IPS-20b (cell line): ENCODE results near the gene LAMB2.

Experiments
- H3K27ac ChIP-seq: one replicate; pipeline ENCODE4 v1.5.1; 2013; ENCODE audit warnings: low read length
- H3K27me3 ChIP-seq: 2 replicates; pipeline ENCODE4 v1.6.1; 2013; ENCODE audit warnings: mild to moderate bottlenecking, low read length, inconsistent platforms; ENCODE audit not compliant: insufficient read depth
- H3K36me3 ChIP-seq: 2 replicates; pipeline ENCODE4 v1.6.1; 2013; ENCODE audit warnings: low read depth, mild to moderate bottlenecking, inconsistent platforms, low read length, moderate library complexity; ENCODE audit not compliant: insufficient read depth
- H3K4me1 ChIP-seq: 2 replicates; pipeline ENCODE4 v1.6.1; 2013; ENCODE audit warnings: mild to moderate bottlenecking, control low read depth, inconsistent platforms, low read length, moderate library complexity; ENCODE audit not compliant: insufficient read depth
- H3K4me3 ChIP-seq: 2 replicates; pipeline ENCODE4 v1.5.1; 2013; ENCODE audit warnings: mild to moderate bottlenecking, low read length, inconsistent platforms
- H3K9ac ChIP-seq: 2 replicates; pipeline ENCODE4 v1.6.1; 2013; ENCODE audit warnings: low read depth, mild to moderate bottlenecking, inconsistent platforms, low read length, moderate library complexity
- H3K9me3 ChIP-seq: 2 replicates; pipeline ENCODE4 v1.6.1; 2013; ENCODE audit warnings: mild to moderate bottlenecking, low read depth, low read length, inconsistent platforms; ENCODE audit not compliant: insufficient read depth

LAMB2 gene

GRCh38 chr3:49171119-49171774 is 38.4 kb upstream of the LAMB2 start, which contains the start of gene KLHDC8B:
Gene KLHDC8B, plus strand, starts transcription at chr3:49171598. Its CDS starts 1,172 bp downstream, at chr3:49172770.
- H3K9ac ChIP-seq: peak within 1 kb of the TSS; percentile 78; the same call in 1 of the 2 replicates
- peaks cover 6% of the 10 kb centered on the region; the same call in 1 of the 2 replicates for H3K36me3 ChIP-seq
- H3K27ac ChIP-seq: no peak within 1 kb of the TSS
- peak within 1 kb of the TSS; percentile 80 for H3K4me3 ChIP-seq
- peaks cover 5% of the 10 kb centered on the region; the same call in 1 of the 2 replicates for H3K27me3 ChIP-seq
- no peaks in the 10 kb centered on the region for H3K9me3 ChIP-seq
- H3K4me1 ChIP-seq: peaks cover 15% of the 10 kb centered on the region

- H3K9ac ChIP-seq: no peak overlapping the region; the same call in 1 of the 2 replicates
- H3K4me3 ChIP-seq: peak overlapping the region; percentile 80; the same call in 1 of the 2 replicates
- no peaks in the 10 kb centered on the region for H3K9me3 ChIP-seq
- peaks cover under 1% of the 10 kb centered on the region; the same call in 1 of the 2 replicates for H3K36me3 ChIP-seq
- peaks cover 15% of the 10 kb centered on the region for H3K4me1 ChIP-seq
- H3K27ac ChIP-seq: no peak overlapping the region
- peaks cover 5% of the 10 kb centered on the region; the same call in 1 of the 2 replicates for H3K27me3 ChIP-seq
Measured at GRCh38 chr3:49170744-49171118, 37.9 kb upstream of the LAMB2 start.

GRCh38 chr3:49166752-49167556 is 34.1 kb upstream of the LAMB2 start:
- Histone ChIP-seq H3K4me3 (peak overlapping the region; percentile 96), H3K36me3 (peaks cover 24% of the 10 kb centered on the region), H3K27ac (no peak overlapping the region), H3K9ac (peak overlapping the region; percentile 96; the same call in 1 of the 2 replicates), H3K27me3 (peaks cover 5% of the 10 kb centered on the region; the same call in 1 of the 2 replicates), H3K9me3 (no peaks in the 10 kb centered on the region), H3K4me1 (peaks cover 4% of the 10 kb centered on the region)

GRCh38 chr3:49165771-49166751 is 33.2 kb upstream of the LAMB2 start, which contains the start of gene CCDC71:
Gene CCDC71, minus strand, starts transcription at chr3:49166331. Its CDS starts 2,123 bp downstream, at chr3:49164208.
- peaks cover 31% of the 10 kb centered on the region for H3K36me3 ChIP-seq

GRCh38 chr3:49164983-49165720 is 32.3 kb upstream of the LAMB2 start:
- H3K27me3 ChIP-seq: peaks cover 5% of the 10 kb centered on the region; the same call in 1 of the 2 replicates
- peak overlapping the region; percentile 15 for H3K27ac ChIP-seq
- H3K4me3 ChIP-seq: peak overlapping the region; percentile 96
- peaks cover 31% of the 10 kb centered on the region for H3K36me3 ChIP-seq
- H3K9me3 ChIP-seq: no peaks in the 10 kb centered on the region
- H3K9ac ChIP-seq: peak overlapping the region; percentile 96
- peaks cover 4% of the 10 kb centered on the region for H3K4me1 ChIP-seq

More at GRCh38 chr3:49165771-49166751, 33.2 kb upstream of the LAMB2 start, which contains the start of gene CCDC71:
- peak within 1 kb of the TSS; percentile 96 for H3K9ac ChIP-seq
- peaks cover 4% of the 10 kb centered on the region for H3K4me1 ChIP-seq
- no peaks in the 10 kb centered on the region for H3K9me3 ChIP-seq
- peaks cover 5% of the 10 kb centered on the region; the same call in 1 of the 2 replicates for H3K27me3 ChIP-seq
- peak within 1 kb of the TSS; percentile 15 for H3K27ac ChIP-seq
- peak within 1 kb of the TSS; percentile 96 for H3K4me3 ChIP-seq

GRCh38 chr3:49163609-49164008 is 30.8 kb upstream of the LAMB2 start:
- Histone ChIP-seq H3K27me3 (peaks cover 5% of the 10 kb centered on the region; the same call in 1 of the 2 replicates), H3K4me3 (no peak overlapping the region), H3K4me1 (peaks cover 4% of the 10 kb centered on the region), H3K9ac (no peak overlapping the region), H3K27ac (no peak overlapping the region), H3K9me3 (no peaks in the 10 kb centered on the region), H3K36me3 (peaks cover 31% of the 10 kb centered on the region)

- no peak overlapping the region for H3K27ac ChIP-seq
- H3K27me3 ChIP-seq: peaks cover 2% of the 10 kb centered on the region; the same call in 1 of the 2 replicates
- H3K4me1 ChIP-seq: peaks cover 5% of the 10 kb centered on the region
- no peaks in the 10 kb centered on the region for H3K9me3 ChIP-seq
- H3K36me3 ChIP-seq: peaks cover 31% of the 10 kb centered on the region
- H3K9ac ChIP-seq: no peak overlapping the region
- no peak overlapping the region for H3K4me3 ChIP-seq
Measured at GRCh38 chr3:49162751-49163419, 30.0 kb upstream of the LAMB2 start.

- Histone ChIP-seq H3K4me1 (peaks cover 7% of the 10 kb centered on the region), H3K9ac (no peak overlapping the region), H3K36me3 (peaks cover 31% of the 10 kb centered on the region), H3K9me3 (no peaks in the 10 kb centered on the region), H3K4me3 (no peak overlapping the region), H3K27ac (no peak overlapping the region), H3K27me3 (no peaks in the 10 kb centered on the region)
Measured at GRCh38 chr3:49161808-49162530, 29.1 kb upstream of the LAMB2 start.

- Histone ChIP-seq H3K9ac (no peak overlapping the region), H3K9me3 (no peaks in the 10 kb centered on the region), H3K4me1 (peaks cover 3% of the 10 kb centered on the region; the same call in 1 of the 2 replicates), H3K4me3 (no peak overlapping the region), H3K27me3 (no peaks in the 10 kb centered on the region), H3K27ac (no peak overlapping the region), H3K36me3 (peaks cover 31% of the 10 kb centered on the region)
Measured at GRCh38 chr3:49161197-49161596, 28.3 kb upstream of the LAMB2 start.
